HCT116 (cell line): ENCODE data around the gene XK. TPM values are rescaled to one million over a fixed set of nuclear protein-coding genes. Genes with fewer than 3 reads are reported as not detected.

Experiments
- ATAC-seq: fragments of 200-7000 bp; cut with Tn5 transposase; 2 replicates; pipeline ENCODE4 v1.9.1; 2020; ENCODE audit warnings: mild to moderate bottlenecking, moderate library complexity
- BruUV-seq: library from RNA; stranded (reverse); fragments of 400-500 nt; replicated peaks from 2 replicates; lab custom pipeline; 2021; lab: Mats Ljungman, UMichigan
- CTCF ChIA-PET: fragments of 300-600 bp; sonication (Branson Sonifier 250); formaldehyde crosslinking; loops from one replicate; lab custom pipeline; 2021; ENCODE audit warnings: antibody characterized with exemption; lab: Charles Lee
- POLR2A ChIA-PET: fragments of 300-600, 350-600 bp; sonication (Branson Sonifier 250); formaldehyde crosslinking; loops from one replicate; lab custom pipeline; 2021; ENCODE audit warnings: antibody characterized with exemption; lab: Charles Lee
- RAD21 ChIA-PET, 2 experiments: fragments of 300-600 bp; sonication (Branson Sonifier 250); formaldehyde crosslinking; loops; one replicate each; lab custom pipeline; 2023; ENCODE audit warnings: low total read pairs in 2 of 2; ENCODE audit not compliant: uncharacterized antibody in 2 of 2, unreplicated experiment in 2 of 2, low non-redundant PET in 1 of 2; lab: Charles Lee
- DNase-seq: peaks from one replicate; pipeline ENCODE4 v3.0.0-alpha.2; 2010; ENCODE audit warnings: low read depth, low spot score
- H2AFZ ChIP-seq: fragments of 200-600 bp; shearing (Covaris generic), sonication (generic); 2 replicates; pipeline ENCODE4 v1.6.1; 2017; ENCODE audit warnings: low read depth, mixed run types, mixed read lengths, antibody characterized with exemption, low read length; ENCODE audit not compliant: poor library complexity, severe bottlenecking
- H3K27ac ChIP-seq: 2 replicates; pipeline ENCODE4 v1.5.1; 2012; ENCODE audit warnings: low read depth, low read length
- H3K27me3 ChIP-seq: fragments of 200-600 bp; sonication (generic); 2 replicates; pipeline ENCODE4 v1.6.1; 2016; ENCODE audit warnings: mixed run types, low read length, mixed read lengths; ENCODE audit not compliant: insufficient read depth
- H3K36me3 ChIP-seq, 2 experiments: fragments of 200-500 bp in 1 of 2; fragments of 200-600 bp in 1 of 2; sonication (Bioruptor generic) in 1 of 2; sonication (generic) in 1 of 2; 2 replicates each; pipeline versions ENCODE4 v1.5.1 to v1.6.1; 2014 to 2016; ENCODE audit warnings: low read length in 2 of 2, inconsistent platforms in 1 of 2, mixed read lengths in 1 of 2, mixed run types in 1 of 2; ENCODE audit not compliant: insufficient read depth in 2 of 2, control insufficient read depth in 1 of 2
- H3K4me1 ChIP-seq, 2 experiments: fragments of 200-600 bp in 1 of 2; sonication (generic) in 1 of 2; 2 replicates each; pipeline versions ENCODE4 v1.5.1 to v1.6.1; 2012 to 2017; ENCODE audit warnings: low read length in 2 of 2, inconsistent platforms in 1 of 2, mild to moderate bottlenecking in 1 of 2, mixed read lengths in 1 of 2, mixed run types in 1 of 2, moderate library complexity in 1 of 2; ENCODE audit not compliant: insufficient read depth in 2 of 2, control insufficient read depth in 1 of 2
- H3K4me2 ChIP-seq: fragments of 200-600 bp; sonication (generic); 2 replicates; pipeline ENCODE4 v1.6.1; 2017; ENCODE audit warnings: mixed run types, low read length, mixed read lengths
- H3K4me3 ChIP-seq, 2 experiments: fragments of 200-600 bp in 1 of 2; sonication (generic) in 1 of 2; replicated peaks in 1 of 2; 2 replicates each; pipeline ENCODE4 v1.5.1; 2011 to 2016; ENCODE audit warnings: low read length in 2 of 2, control low read depth in 1 of 2, low read depth in 1 of 2, mild to moderate bottlenecking in 1 of 2, mixed read lengths in 1 of 2, mixed run types in 1 of 2
- H3K79me2 ChIP-seq: fragments of 200-600 bp; sonication (generic); 2 replicates; pipeline ENCODE4 v1.6.1; 2017; ENCODE audit warnings: mild to moderate bottlenecking, mixed run types, low read length, moderate library complexity, mixed read lengths; ENCODE audit not compliant: insufficient read depth
- H3K9ac ChIP-seq: fragments of 200-600 bp; sonication (generic); 2 replicates; pipeline ENCODE4 v1.6.1; 2016; ENCODE audit warnings: low read length, mixed read lengths
- H3K9me2 ChIP-seq: fragments of 200-600 bp; sonication (generic), shearing (Covaris generic); 2 replicates; pipeline ENCODE4 v1.6.1; 2017; ENCODE audit warnings: mixed run types, mild to moderate bottlenecking, moderate library complexity; ENCODE audit not compliant: insufficient read depth
- H3K9me3 ChIP-seq, 2 experiments: fragments of 200-500 bp in 1 of 2; fragments of 200-600 bp in 1 of 2; sonication (Bioruptor generic) in 1 of 2; sonication (generic) in 1 of 2; 2 replicates each; pipeline ENCODE4 v1.6.1; 2014 to 2017; ENCODE audit warnings: low read length in 2 of 2, mixed read lengths in 2 of 2, inconsistent platforms in 1 of 2, low read depth in 1 of 2, mild to moderate bottlenecking in 1 of 2, mixed run types in 1 of 2, moderate library complexity in 1 of 2; ENCODE audit not compliant: control insufficient read depth in 1 of 2, insufficient read depth in 1 of 2
- H4K20me1 ChIP-seq: fragments of 200-600 bp; sonication (generic), shearing (Covaris generic); 2 replicates; pipeline ENCODE4 v1.6.1; 2017; ENCODE audit warnings: mixed run types, mild to moderate bottlenecking, moderate library complexity; ENCODE audit not compliant: insufficient read depth
- ATF3 ChIP-seq: IDR thresholded peaks from 2 replicates; pipeline ENCODE4 v1.6.1; 2012
- CEBPB ChIP-seq: IDR thresholded peaks from 2 replicates; pipeline ENCODE4 v1.6.1; 2012; ENCODE audit warnings: low read depth
- EZH2phosphoT487 ChIP-seq: fragments of 200-600 bp; IDR thresholded peaks from 2 replicates; pipeline ENCODE4 v1.6.1; 2018; ENCODE audit warnings: antibody characterized with exemption, borderline replicate concordance
- FOSL1 ChIP-seq: IDR thresholded peaks from 2 replicates; pipeline ENCODE4 v1.6.1; 2012; ENCODE audit warnings: low read depth
- MAX ChIP-seq: IDR thresholded peaks from 2 replicates; pipeline ENCODE4 v1.6.1; 2012
- POLR2A ChIP-seq: IDR thresholded peaks from 2 replicates; pipeline ENCODE4 v1.7.0; 2011; ENCODE audit warnings: borderline replicate concordance; ENCODE audit not compliant: insufficient read depth, insufficient read length; ENCODE audit errors: extremely low read depth
- RAD21 ChIP-seq: IDR thresholded peaks from 2 replicates; pipeline ENCODE4 v1.6.1; 2012; ENCODE audit warnings: low read depth, mild to moderate bottlenecking
- SIN3A ChIP-seq: IDR thresholded peaks from 2 replicates; pipeline ENCODE4 v1.6.1; 2012; ENCODE audit warnings: low read depth
- SRF ChIP-seq: IDR thresholded peaks from 2 replicates; pipeline ENCODE4 v1.6.1; 2012; ENCODE audit warnings: low read depth
- TCF7L2 ChIP-seq: IDR thresholded peaks from 2 replicates; pipeline ENCODE4 v1.7.0; 2011; ENCODE audit warnings: borderline replicate concordance, inconsistent platforms; ENCODE audit not compliant: insufficient read depth, insufficient read length; ENCODE audit errors: extremely low read depth
- YY1 ChIP-seq: IDR thresholded peaks from 2 replicates; pipeline ENCODE4 v1.6.1; 2011; ENCODE audit warnings: low read length, low read depth, moderate library complexity, mild to moderate bottlenecking; ENCODE audit not compliant: insufficient replicate concordance; ENCODE audit errors: extremely low read depth
- ZNF274 ChIP-seq: fragments of 200-500 bp; sonication (Bioruptor generic); IDR thresholded peaks from 2 replicates; pipeline ENCODE4 v1.6.1; 2014; ENCODE audit warnings: mild to moderate bottlenecking, low read depth, low read length, inconsistent platforms
- intact Hi-C: fragments of 100-400 bp; cut with micrococcal nuclease; formaldehyde crosslinking; loops from 2 replicates; pipeline ENCODE4 v1.10.0; 2022
- total RNA-seq: library from RNA; stranded (reverse); gene quantifications from one replicate; pipeline ENCODE4 v1.2.1, GENCODE V29; 2021; ENCODE audit not compliant: unreplicated experiment
- TF ChIP-seq, protein P1 (sequence below), 3 experiments: fragments of 200-600 bp in 1 of 3; sonication (generic) in 1 of 3; IDR thresholded peaks in 2 of 3; conservative IDR thresholded peaks in 1 of 3; 2 replicates each; pipeline ENCODE4 v1.5.1; 2012 to 2017; ENCODE audit warnings: low read depth in 2 of 3, low read length in 2 of 3, antibody characterized with exemption in 1 of 3, borderline replicate concordance in 1 of 3, control low read depth in 1 of 3, mild to moderate bottlenecking in 1 of 3, mixed read lengths in 1 of 3, mixed run types in 1 of 3, moderate library complexity in 1 of 3; ENCODE audit not compliant: insufficient read depth in 1 of 3
- TF ChIP-seq, protein P2 (sequence below): IDR thresholded peaks from 2 replicates; pipeline ENCODE4 v1.6.1; 2012; ENCODE audit warnings: low read depth

The XK gene
- total RNA-seq, 1 experiment from 2014 or later: 2.6 TPM

GRCh38 chrX:37684426-37684825 is 1.2 kb upstream of the XK start:
- H3K4me1 ChIP-seq: peaks cover 11 to 24% of the 10 kb centered on the region in 2 experiments
- intact Hi-C loops: no loop called here
- no peak overlapping the region for H3K9ac ChIP-seq
- TF ChIP-seq EZH2phosphoT487 (no peak), ATF3 (no peak), CEBPB (no peak), TCF7L2 (no peak), SIN3A (no peak)
- TF ChIP-seq, protein P1, sequence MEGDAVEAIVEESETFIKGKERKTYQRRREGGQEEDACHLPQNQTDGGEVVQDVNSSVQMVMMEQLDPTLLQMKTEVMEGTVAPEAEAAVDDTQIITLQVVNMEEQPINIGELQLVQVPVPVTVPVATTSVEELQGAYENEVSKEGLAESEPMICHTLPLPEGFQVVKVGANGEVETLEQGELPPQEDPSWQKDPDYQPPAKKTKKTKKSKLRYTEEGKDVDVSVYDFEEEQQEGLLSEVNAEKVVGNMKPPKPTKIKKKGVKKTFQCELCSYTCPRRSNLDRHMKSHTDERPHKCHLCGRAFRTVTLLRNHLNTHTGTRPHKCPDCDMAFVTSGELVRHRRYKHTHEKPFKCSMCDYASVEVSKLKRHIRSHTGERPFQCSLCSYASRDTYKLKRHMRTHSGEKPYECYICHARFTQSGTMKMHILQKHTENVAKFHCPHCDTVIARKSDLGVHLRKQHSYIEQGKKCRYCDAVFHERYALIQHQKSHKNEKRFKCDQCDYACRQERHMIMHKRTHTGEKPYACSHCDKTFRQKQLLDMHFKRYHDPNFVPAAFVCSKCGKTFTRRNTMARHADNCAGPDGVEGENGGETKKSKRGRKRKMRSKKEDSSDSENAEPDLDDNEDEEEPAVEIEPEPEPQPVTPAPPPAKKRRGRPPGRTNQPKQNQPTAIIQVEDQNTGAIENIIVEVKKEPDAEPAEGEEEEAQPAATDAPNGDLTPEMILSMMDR (IDR thresholded peaks at IDR 0.05 in 2 of 3, conservative IDR thresholded peaks at IDR 0.05 in 1 of 3; ENCODE audit: borderline replicate concordance in 1 of 3, insufficient read depth in 1 of 3, low read depth in 2 of 3, low read length in 2 of 3): no peak
- TF ChIP-seq, all 23 proteins: peak for 0
- no peaks in the 10 kb centered on the region for H3K79me2 ChIP-seq
- CTCF ChIA-PET: no interaction called here
- H3K36me3 ChIP-seq: no peaks in the 10 kb centered on the region
- no TSS peak for BruUV-seq
- no peaks in the 10 kb centered on the region for H3K27me3 ChIP-seq
- no peak for ATAC-seq
- peak overlapping the region; percentile 72; the same call in 1 of the 2 replicates for H3K4me2 ChIP-seq
- no peaks in the 10 kb centered on the region for H4K20me1 ChIP-seq
- no peaks in the 10 kb centered on the region for H3K9me2 ChIP-seq
- DNase-seq: no peak
- H3K9me3 ChIP-seq: no peaks in the 10 kb centered on the region
- no peak overlapping the region for H2AFZ ChIP-seq
- H3K4me3 ChIP-seq: no peak overlapping the region
- POLR2A ChIA-PET: no interaction called here
- RAD21 ChIA-PET: no interaction called here
- H3K27ac ChIP-seq: no peak overlapping the region

DNA sequence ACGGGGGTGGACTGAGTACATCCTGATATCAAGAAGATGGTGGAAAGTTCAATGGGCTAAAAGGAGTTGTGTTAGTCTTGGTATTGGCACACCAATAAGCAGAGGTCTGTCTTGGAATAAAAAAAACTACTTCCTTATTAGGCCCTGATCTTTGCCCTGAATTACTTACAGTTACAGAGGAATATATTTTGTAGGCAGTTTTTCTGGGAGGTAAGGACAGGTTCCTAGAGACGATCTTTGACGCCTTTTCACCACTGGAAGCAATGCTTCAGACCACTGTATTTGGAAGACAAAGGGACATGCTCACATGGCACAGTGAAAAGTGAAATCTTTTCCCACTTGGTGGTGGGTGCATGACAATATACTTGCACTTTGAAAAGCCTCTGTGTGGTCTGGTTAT is 618 bp upstream of the XK start:
- H3K79me2 ChIP-seq: no peaks in the 10 kb centered on the region
- ATAC-seq: peak; percentile 4; the same call in 1 of the 2 replicates
- no peaks in the 10 kb centered on the region for H3K9me3 ChIP-seq
- H3K4me3 ChIP-seq: peak overlapping the region; percentile 9 to 50
- no peak overlapping the region for H3K27ac ChIP-seq
- DNase-seq: no peak
- peak overlapping the region; percentile 72 for H3K4me2 ChIP-seq
- peak overlapping the region; percentile 78 for H2AFZ ChIP-seq
- H3K36me3 ChIP-seq: no peaks in the 10 kb centered on the region
- CTCF ChIA-PET: no interaction called here
- peak overlapping the region; percentile 11; the same call in 1 of the 2 replicates for H3K9ac ChIP-seq
- POLR2A ChIA-PET: no interaction called here
- intact Hi-C loops: no loop called here
- RAD21 ChIA-PET: no interaction called here
- H3K9me2 ChIP-seq: no peaks in the 10 kb centered on the region
- peaks cover 11 to 24% of the 10 kb centered on the region in 2 experiments for H3K4me1 ChIP-seq
- no TSS peak for BruUV-seq
- H4K20me1 ChIP-seq: no peaks in the 10 kb centered on the region
- TF ChIP-seq YY1: no peak
- no peak for TF ChIP-seq RAD21
- no peak for TF ChIP-seq FOSL1
- no peak for TF ChIP-seq ZNF274
- TF ChIP-seq, protein P2, sequence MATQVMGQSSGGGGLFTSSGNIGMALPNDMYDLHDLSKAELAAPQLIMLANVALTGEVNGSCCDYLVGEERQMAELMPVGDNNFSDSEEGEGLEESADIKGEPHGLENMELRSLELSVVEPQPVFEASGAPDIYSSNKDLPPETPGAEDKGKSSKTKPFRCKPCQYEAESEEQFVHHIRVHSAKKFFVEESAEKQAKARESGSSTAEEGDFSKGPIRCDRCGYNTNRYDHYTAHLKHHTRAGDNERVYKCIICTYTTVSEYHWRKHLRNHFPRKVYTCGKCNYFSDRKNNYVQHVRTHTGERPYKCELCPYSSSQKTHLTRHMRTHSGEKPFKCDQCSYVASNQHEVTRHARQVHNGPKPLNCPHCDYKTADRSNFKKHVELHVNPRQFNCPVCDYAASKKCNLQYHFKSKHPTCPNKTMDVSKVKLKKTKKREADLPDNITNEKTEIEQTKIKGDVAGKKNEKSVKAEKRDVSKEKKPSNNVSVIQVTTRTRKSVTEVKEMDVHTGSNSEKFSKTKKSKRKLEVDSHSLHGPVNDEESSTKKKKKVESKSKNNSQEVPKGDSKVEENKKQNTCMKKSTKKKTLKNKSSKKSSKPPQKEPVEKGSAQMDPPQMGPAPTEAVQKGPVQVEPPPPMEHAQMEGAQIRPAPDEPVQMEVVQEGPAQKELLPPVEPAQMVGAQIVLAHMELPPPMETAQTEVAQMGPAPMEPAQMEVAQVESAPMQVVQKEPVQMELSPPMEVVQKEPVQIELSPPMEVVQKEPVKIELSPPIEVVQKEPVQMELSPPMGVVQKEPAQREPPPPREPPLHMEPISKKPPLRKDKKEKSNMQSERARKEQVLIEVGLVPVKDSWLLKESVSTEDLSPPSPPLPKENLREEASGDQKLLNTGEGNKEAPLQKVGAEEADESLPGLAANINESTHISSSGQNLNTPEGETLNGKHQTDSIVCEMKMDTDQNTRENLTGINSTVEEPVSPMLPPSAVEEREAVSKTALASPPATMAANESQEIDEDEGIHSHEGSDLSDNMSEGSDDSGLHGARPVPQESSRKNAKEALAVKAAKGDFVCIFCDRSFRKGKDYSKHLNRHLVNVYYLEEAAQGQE: no peak
- TF ChIP-seq MAX: no peak
- no peak for TF ChIP-seq SRF
- TF ChIP-seq POLR2A: no peak
- H3K27me3 ChIP-seq: no peaks in the 10 kb centered on the region
